ENCODE measurements around the gene ACSL1.

Gene ACSL1

DNA sequence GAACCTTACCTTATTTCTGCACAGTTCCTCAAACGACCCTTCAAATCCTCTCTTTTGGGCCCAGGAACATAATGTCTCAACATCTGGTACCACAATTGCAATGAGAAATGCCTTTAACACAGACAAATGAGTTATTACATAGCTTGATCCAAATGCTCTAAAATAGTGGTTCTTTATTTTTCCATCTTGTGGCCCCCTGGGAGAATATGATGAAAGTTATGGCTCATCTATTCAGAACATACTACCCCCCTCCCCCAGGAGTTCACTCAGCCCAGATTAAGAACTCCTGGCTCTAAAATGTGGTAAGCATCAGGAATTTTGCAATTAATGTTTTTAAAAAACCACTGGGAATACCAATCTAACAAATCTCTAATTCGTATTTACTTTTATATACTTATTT lies 68.0 kb downstream of the ACSL1 start:
- H3K4me3 ChIP-seq (replicated peaks in 1 of 2; ENCODE audit: low read depth in 2 of 2, low read length in 2 of 2), result no peak overlapping the region
- TF ChIP-seq, protein P1, sequence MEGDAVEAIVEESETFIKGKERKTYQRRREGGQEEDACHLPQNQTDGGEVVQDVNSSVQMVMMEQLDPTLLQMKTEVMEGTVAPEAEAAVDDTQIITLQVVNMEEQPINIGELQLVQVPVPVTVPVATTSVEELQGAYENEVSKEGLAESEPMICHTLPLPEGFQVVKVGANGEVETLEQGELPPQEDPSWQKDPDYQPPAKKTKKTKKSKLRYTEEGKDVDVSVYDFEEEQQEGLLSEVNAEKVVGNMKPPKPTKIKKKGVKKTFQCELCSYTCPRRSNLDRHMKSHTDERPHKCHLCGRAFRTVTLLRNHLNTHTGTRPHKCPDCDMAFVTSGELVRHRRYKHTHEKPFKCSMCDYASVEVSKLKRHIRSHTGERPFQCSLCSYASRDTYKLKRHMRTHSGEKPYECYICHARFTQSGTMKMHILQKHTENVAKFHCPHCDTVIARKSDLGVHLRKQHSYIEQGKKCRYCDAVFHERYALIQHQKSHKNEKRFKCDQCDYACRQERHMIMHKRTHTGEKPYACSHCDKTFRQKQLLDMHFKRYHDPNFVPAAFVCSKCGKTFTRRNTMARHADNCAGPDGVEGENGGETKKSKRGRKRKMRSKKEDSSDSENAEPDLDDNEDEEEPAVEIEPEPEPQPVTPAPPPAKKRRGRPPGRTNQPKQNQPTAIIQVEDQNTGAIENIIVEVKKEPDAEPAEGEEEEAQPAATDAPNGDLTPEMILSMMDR (IDR thresholded peaks at IDR 0.05; ENCODE audit: low read depth, low read length), result no peak
- peak; percentile 72 to 73 for DNase-seq (ENCODE audit: low read depth in 2 of 2)

DNA sequence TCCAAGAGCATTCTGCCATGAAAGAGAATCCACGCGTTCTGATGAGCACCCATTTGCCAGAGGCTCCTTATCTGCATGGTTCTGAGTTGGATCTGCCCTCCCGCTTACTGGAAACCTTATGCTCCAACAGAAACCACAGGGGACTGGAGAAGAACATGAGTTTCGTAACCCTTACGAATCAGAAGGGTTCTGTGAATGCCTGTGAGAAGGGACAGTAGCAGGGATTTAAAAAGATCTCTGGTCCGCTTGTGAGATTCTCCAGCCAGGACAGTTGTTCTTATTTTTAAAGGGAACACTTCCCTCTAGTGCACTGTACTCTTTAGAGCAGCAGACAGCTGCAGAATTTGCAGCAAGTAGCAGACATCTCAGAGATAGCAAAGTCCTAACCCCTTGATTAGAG lies 69.4 kb downstream of the ACSL1 start:
- peak; percentile 80 to 90 for DNase-seq (ENCODE audit: low read depth in 2 of 2)
- TF ChIP-seq, protein P1 (IDR thresholded peaks at IDR 0.05; ENCODE audit: low read depth, low read length), result no peak
- H3K4me3 ChIP-seq (replicated peaks in 1 of 2; ENCODE audit: low read depth in 2 of 2, low read length in 2 of 2), result no peak overlapping the region

DNA sequence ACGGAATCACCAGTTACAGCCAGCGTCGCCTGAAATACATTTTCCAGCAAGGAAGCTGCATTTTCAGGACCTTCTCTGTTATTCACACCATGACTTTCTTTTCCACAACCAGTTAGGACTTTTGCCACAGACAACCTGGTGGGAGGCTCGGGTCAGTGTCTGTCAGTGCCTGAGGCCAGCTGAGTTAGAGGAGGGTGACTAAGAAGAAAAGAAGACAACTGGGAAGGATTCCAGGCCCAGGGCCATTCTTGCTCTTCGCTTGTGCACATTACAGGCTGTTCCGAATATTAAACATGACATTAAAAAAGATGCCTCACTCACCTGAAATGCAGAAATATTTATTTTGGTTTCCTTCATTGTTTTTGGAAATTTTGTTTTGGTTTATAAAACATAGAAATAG lies 70.5 kb downstream of the ACSL1 start:
- H3K4me3 ChIP-seq (replicated peaks in 1 of 2; ENCODE audit: low read depth in 2 of 2, low read length in 2 of 2), result no peak overlapping the region
- DNase-seq (ENCODE audit: low read depth in 2 of 2), result peak; percentile 53 to 78
- TF ChIP-seq, protein P1 (IDR thresholded peaks at IDR 0.05; ENCODE audit: low read depth, low read length), result no peak

DNA sequence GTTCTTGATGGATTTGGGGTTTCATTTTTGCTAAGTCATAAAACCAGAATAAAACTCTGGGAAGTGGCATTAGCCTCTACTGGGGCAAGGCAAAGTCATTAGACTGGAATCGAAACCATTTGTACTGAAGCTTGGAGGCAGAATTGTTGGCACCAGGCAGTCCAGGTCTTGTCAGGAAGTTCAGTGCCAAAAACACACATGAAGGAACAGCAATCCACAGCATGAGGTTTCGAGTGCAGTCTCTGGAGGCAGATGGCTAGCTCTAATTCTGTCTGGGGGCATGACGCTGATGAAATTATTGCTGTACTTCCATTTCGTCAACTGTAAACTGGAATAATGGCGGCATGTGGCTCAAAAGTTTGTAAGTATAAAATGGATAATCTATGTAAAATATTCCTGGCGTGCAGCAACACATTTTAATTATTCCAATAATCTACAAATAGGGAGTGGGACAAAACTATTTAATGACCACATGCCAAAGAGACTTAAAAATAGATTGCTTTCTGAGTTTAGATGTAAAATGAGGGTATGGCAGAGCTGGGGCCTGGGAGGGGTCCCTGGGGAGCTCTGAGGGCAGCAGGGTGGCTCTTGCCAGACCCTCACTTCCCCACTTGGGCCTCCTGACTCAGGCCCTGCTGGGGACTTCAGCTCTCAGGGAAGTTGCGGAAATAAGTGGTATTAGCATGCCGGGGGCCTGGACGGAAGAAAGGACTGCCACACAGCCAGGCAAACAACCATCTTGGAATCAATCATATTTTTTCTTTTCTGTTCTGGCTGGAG lies 73.1 kb downstream of the ACSL1 start:
- DNase-seq (ENCODE audit: low read depth in 2 of 2), result no peak
- H3K4me3 ChIP-seq (replicated peaks in 1 of 2; ENCODE audit: low read depth in 2 of 2, low read length in 2 of 2), result no peak overlapping the region
- TF ChIP-seq, protein P1 (IDR thresholded peaks at IDR 0.05; ENCODE audit: low read depth, low read length), result no peak

DNA sequence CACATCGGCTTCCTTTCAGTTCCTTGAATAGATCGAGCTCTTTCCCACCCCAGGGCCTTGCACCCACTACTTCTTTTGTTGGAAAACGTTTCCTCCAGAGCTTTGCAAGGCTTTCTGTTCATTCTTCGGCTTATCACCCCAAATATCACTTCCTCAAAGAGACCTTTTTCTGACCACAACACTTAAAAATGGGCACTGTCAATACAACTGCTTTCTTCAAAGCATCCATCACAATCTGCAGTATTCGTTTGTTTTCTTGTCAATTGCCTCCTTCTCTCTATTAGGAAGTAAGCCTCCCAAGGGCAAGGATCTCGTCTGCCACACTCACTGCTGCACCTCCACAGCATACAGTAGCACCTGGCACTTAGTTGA lies 74.2 kb downstream of the ACSL1 start:
- TF ChIP-seq, protein P1 (IDR thresholded peaks at IDR 0.05; ENCODE audit: low read depth, low read length), result no peak
- DNase-seq (ENCODE audit: low read depth in 2 of 2), result no peak
- no peak overlapping the region for H3K4me3 ChIP-seq (replicated peaks in 1 of 2; ENCODE audit: low read depth in 2 of 2, low read length in 2 of 2)

DNA sequence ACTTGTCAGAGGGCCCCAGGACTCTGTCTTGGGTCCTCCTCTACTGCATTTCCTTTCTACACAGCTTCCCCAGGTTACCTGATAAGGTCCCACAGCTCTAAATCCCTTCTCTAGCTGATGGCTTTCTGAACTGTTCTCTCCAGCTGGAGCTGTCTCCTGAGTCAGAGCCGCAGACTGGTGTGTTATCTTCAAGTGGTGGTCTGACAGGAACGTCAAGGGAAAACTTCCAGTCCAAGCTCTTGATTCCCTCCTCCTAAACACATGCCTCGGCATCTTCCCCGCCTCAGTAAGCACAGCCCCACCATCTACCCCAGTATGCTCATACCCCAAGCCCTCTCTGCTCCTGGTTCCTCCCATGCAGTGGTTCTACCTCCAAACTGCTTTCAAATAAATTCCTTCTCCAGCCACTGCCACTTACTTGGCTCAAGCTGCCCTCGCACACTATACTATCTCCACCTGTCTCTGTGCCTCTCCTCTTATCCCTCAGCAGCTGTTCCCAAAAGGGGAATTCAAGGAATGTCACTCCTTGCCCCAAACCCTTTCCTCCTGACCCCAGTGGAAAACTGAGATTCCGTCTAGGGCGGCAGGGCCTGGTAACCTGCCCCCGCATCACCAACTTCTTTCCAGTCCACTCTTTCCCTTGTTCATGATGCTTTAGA lies 74.7 kb downstream of the ACSL1 start:
- no peak overlapping the region for H3K4me3 ChIP-seq (replicated peaks in 1 of 2; ENCODE audit: low read depth in 2 of 2, low read length in 2 of 2)
- TF ChIP-seq, protein P1 (IDR thresholded peaks at IDR 0.05; ENCODE audit: low read depth, low read length), result no peak
- DNase-seq (ENCODE audit: low read depth in 2 of 2), result peak in 1 of 2 donors; percentile 69
